GM11168 (cell line): Measurements from ENCODE around the gene KRTAP4-5.
"Not testable (repeated sequence)": the region's sequence is repeated elsewhere in the genome, so short reads cannot be mapped to it uniquely, and the experiment has no call there.

ENCODE experiments used
- in situ Hi-C: fragments of 300-500 bp; cut with MboI; formaldehyde crosslinking; loops from one replicate; pipeline ENCODE4 v1.12.0; 2022; ENCODE audit warnings: low sequenced_read_pairs; ENCODE audit not compliant: unreplicated experiment

KRTAP4-5 gene

DNA sequence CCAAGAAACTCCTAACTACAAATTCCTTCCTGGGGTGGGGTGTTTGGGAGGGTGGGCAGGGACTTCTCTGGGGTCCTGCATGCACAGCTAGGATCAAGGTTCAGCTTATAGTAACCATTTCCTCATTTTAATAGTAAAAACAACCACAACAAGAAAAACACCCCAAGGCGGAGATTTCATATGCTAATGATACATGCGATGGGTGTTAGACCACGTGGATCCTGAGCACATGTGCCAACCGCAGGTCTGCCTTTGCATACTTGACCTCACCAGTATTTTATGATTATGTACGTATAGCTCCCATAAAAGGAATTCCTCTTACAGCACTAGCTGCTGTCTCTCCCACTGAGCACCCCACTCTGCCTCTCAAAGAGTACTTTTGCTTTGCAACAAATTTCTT is 33.3 kb downstream of the KRTAP4-5 start:
- in situ Hi-C loops: no loop called here

DNA sequence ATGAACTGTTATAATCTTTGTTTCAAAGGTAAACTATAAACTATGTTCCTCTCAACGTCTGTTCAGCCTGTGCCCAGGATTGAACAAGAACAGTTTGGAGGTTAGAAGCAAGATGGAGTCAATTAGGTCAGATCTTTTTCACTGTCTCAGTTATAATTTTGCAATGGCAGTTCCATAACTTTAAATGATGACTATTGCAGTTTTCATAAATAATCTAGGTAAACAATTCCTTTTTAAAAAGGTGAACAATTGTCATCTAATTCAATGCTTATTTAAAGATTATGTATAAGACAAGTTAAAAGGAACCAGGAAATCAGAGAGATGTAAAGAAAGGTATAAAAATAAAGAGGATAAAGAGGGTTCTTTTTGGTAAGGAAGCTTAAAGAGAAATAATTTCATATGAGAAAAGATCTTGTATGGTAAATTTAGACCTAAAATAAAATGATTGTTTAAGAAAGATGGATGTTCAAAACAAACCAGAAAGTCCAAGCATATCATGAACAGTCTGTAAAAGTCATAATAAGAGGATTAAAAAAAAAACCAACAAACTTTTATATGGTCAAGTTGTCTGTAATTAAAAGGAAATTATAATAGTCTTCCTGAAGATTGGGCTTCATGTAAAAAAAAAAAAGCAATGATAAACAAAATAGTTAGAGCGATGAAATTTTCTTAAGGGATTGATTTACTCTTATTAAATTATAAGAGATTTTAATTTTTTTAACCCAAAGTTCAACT is 38.3 kb downstream of the KRTAP4-5 start:
- in situ Hi-C loops: no loop called here

DNA sequence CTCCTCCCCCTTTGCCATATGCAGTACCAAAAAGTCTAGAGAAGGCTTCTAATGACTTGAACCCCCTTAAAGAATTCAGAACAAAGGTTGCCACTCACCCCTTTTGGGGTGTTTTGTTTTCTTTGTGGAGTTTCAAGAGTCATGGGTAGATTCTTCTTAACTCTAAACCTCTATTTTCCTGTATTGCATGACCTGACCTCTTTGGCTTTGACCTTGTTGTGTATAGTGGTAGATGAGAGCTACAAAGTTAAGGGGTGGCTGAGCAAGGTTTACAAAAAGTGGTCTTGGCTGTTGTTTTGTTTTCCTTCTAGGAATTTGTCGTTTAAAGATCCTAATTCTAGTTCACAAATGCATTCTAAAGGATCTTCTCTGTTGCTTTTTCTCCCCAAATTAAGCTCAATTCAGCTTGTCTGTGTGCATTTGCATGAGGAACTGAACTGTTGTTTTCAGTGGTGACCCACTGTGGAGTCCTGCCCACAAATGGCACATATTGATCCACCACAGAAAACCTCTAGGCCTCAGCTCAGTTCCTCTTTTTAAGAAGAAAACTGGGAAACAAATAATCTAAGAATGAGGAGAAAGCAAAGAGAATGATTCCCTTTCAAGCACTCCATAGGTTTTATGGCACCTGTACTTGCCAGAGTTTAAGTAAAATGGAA is 40.8 kb downstream of the KRTAP4-5 start:
- in situ Hi-C loops: not testable (repeated sequence)

DNA sequence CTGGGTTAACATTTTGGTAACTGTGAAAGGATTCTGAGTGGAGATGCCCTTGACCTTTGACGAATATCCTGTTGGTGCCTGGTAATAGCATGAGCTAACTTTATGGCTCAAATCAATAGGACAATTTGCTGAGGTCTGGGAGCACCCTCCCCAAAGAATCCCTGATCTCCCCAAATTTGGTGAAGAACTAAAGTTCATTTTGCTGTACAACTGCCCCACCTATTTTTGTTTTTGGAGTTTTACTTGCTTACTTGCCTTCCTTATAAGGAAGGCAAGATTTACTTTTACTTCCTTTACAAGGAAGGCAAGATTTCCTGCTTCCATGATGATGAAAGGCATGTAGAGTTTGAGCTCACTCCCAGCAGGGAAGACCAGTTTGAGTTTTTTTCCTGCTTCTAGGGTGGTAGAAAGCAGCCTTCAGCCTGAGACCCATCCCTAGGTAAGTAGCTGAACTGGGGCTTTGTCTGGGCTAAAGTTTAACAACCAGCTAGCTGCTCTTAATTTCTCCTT is 41.6 kb downstream of the KRTAP4-5 start:
- in situ Hi-C loops: no loop called here

DNA sequence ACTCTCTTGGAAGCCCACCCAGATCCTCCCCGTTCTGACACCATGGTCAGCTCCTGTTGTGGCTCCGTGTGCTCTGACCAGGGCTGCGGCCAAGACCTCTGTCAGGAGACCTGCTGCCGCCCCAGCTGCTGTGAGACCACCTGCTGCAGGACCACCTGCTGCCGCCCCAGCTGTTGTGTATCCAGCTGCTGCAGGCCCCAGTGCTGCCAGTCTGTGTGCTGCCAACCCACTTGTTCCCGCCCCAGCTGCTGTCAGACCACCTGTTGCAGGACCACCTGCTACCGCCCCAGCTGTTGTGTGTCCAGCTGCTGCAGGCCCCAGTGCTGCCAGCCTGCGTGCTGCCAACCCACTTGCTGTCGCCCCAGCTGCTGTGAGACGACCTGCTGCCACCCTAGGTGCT is 44.3 kb downstream of the KRTAP4-5 start, which contains the start of gene KRTAP4-9:
TSS of gene KRTAP4-9 (plus strand) at position 43 of the 400 bp plus-strand sequence. CDS start at position 43, 0 bp downstream.
- in situ Hi-C loops: not testable (repeated sequence)

DNA sequence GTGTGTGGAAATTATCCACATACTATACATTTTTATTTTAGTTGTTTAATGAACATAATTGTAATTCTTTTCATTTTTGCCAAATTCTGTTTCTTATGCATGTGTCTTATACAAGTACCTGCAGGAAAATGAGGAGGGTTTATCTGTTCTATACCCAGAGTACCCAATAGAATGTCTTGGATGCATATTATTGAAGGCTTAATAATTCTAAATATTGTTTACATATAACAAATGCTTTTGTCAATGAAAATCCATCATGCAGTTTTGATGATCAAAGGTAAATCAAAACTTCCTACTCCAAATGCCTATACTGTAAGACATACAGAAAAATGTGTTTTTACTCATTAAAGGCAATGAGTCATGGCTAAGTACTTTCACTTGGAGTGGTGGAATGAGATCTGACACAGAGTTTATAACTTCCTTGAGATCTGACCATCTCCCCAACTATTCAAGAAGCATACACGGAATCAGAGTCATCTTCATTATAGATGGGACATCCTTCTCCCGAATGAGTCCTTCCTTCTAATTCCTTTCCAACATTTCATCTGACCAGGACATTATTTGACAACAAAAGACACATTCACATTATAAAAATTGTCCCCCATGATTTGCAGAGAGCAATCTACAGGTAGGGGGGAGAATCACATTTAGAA is 45.1 kb downstream of the KRTAP4-5 start:
- in situ Hi-C loops: not testable (repeated sequence)

DNA sequence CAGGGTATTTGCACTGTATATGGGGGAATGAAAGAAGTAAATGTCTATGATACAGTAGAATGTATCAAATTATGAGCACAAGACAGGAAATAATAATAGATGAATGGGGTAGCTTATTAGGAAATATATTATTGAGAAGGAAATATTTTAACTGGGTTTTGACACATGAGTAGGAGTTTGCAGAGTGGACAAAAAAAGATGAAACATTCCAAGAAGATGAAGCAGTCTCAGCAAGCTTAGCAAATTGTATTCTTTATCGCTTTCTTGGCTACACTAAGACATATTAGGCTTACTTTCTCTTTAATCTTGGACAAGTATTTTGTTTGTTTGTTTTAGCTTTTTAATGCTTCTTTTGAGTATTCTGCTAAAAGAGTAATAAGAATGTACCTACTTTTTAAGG is 45.7 kb downstream of the KRTAP4-5 start:
- in situ Hi-C loops: no loop called here

DNA sequence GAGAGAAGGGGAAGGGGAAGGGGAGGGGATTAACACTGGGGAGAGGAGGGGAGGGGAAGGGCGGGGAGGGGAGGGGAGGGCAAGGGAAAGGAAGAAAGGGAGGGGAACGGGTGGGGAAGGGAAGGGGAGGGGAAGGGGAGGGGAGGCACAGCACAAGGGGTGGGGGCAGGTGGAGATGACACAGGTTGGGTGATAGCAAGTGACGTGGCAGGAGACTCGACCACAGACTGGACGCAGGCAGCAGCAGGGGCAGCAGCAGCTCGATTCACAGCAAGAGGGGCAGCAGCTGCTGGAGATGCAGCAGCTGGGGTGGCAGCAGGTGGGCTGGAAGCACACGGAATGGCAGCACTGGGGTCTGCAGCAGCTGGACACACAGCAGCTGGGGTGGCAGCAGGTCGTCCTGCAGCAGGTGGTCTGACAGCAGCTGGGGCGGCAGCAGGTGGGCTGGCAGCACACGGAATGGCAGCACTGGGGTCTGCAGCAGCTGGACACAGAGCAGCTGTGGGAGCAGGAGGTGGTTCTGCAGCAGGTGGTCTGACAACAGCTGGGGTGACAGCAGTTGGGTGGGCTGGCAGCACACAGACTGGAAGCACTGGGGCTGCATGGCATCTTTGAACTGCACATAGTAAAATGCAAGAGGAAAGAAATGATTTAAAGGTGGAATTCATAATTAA is 47.9 kb downstream of the KRTAP4-5 start, which contains the start of gene KRTAP4-16:
TSS of gene KRTAP4-16 (minus strand) at position 624 of the 674 bp plus-strand sequence. CDS start at position 624, 0 bp downstream.
- in situ Hi-C loops: no loop called here

DNA sequence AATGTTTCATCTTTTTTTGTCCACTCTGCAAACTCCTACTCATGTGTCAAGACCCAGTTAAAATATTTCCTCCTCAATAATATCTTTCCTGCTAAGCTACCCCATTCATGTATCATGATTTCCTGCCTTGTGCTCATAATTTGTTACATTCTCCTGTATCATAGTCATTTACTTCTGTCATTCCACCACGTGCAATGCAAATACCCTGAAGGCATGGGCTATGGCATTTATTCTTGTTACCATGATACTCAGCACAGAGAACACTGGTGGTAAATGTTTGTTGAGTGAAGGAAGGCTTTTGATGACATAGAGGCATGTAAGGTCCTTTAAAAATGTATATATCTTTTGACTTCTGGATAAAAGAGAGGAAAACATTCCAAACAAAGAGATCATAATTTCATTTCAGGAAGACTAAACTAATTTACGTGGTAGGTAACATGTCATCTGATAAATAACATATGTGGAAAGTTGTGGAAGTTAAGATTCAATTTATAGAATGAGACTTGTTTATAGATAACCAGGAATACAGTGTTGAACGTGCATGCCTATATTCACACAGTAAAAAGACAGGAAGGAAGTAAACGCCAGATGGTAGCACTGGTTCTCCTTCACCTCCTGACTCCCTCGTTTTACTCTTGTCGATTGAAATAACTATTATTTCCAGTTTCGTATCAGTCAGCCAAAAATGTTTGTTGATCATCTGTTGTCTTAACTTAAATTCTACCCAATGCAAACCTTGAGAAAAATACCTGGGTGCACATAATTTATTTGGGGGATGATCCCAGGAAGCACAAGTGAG is 49.7 kb downstream of the KRTAP4-5 start:
- in situ Hi-C loops: not testable (repeated sequence)
